Measurements from ENCODE around the gene CAPS. TPM values are rescaled to one million over a fixed set of nuclear protein-coding genes. Genes with fewer than 3 reads are reported as not detected.
A peak's percentile ranks its signal among the peaks of the same experiment; 100 is the strongest.

The CAPS gene
- total RNA-seq, 1 experiment from 2014 or later: 5.3 TPM

GRCh38 chr19:5890099-5890498 is 24.0 kb upstream of the CAPS start (continued):
- TF ChIP-seq CREB1 (CRISPR knock-in tag; IDR thresholded peaks at IDR 0.05) (no peak), ZNF138 (CRISPR knock-in tag; conservative IDR thresholded peaks at IDR 0.05) (no peak), AFF4 (CRISPR knock-in tag; IDR thresholded peaks at IDR 0.05; ENCODE audit: borderline replicate concordance) (no peak)

GRCh38 chr19:5891572-5891937 is 22.5 kb upstream of the CAPS start:
- Mint-ChIP-seq H3K4me1 (0 out of 2 replicates have a peak, but pooled peaks cover 3% of the 10 kb centered on the region), H3K36me3 (no peaks in the 10 kb centered on the region; the same call in 1 of the 2 replicates), H3K4me3 (no peak overlapping the region), H3K9me3 (no peaks in the 10 kb centered on the region), H3K27ac (no peak overlapping the region), H3K27me3 (ENCODE audit: low read depth) (peaks cover 25% of the 10 kb centered on the region)
- POLR2A ChIA-PET: interaction anchor here (0.6 kb wide), 1 partner anchor 227 kb away, joined by 3 read pairs; no protein-coding TSS in a partner anchor
- no peak; the same call in 1 of the 2 replicates for ATAC-seq
- no peak for TF ChIP-seq NR1H2 (CRISPR knock-in tag; IDR thresholded peaks at IDR 0.05)
- TF ChIP-seq GTF2I (CRISPR knock-in tag; conservative IDR thresholded peaks at IDR 0.05): no peak
- no peak for TF ChIP-seq HMGXB4 (CRISPR knock-in tag; IDR thresholded peaks at IDR 0.05)
- no peak for DNase-seq (ENCODE audit: low spot score)
- CTCF ChIA-PET: interaction anchor here (1.0 to 4.5 kb wide), 4 partner anchors 53 to 87 kb away, joined by 4 to 66 read pairs (median 5); partner anchors contain the start of gene NRTN

GRCh38 chr19:5891938-5892771 is 21.9 kb upstream of the CAPS start:
- ATAC-seq (peak; percentile 48), DNase-seq (ENCODE audit: low spot score) (peak; percentile 53)
- no peaks in the 10 kb centered on the region; the same call in 1 of the 2 replicates for H3K36me3 Mint-ChIP-seq
- H3K9me3 Mint-ChIP-seq: no peaks in the 10 kb centered on the region
- no peak overlapping the region for H3K27ac Mint-ChIP-seq
- H3K27me3 Mint-ChIP-seq (ENCODE audit: low read depth): peaks cover 25% of the 10 kb centered on the region
- ChIA-PET CTCF (interaction anchor here (1.7 to 4.5 kb wide), 2 partner anchors 86 to 88 kb away, joined by 5 to 66 read pairs; partner anchors contain the start of gene NRTN), POLR2A (no interaction called here)
- no peak overlapping the region for H3K4me3 Mint-ChIP-seq
- H3K4me1 Mint-ChIP-seq: 0 out of 2 replicates have a peak, but pooled peaks cover 3% of the 10 kb centered on the region
- TF ChIP-seq GTF2I (CRISPR knock-in tag; conservative IDR thresholded peaks at IDR 0.05) (no peak), MYBL2 (CRISPR knock-in tag; IDR thresholded peaks at IDR 0.05) (peak; percentile 19; the same call in 1 of the 2 replicates), ZNF512 (CRISPR knock-in tag; IDR thresholded peaks at IDR 0.05; ENCODE audit: borderline replicate concordance) (no peak), CTCF (IDR thresholded peaks at IDR 0.05) (peak; percentile 41), GABPB1 (CRISPR knock-in tag; IDR thresholded peaks at IDR 0.05) (peak; percentile 64; the same call in 1 of the 2 replicates), ZNF396 (CRISPR knock-in tag; IDR thresholded peaks at IDR 0.05; ENCODE audit: borderline replicate concordance) (no peak), FOXK1 (CRISPR knock-in tag; IDR thresholded peaks at IDR 0.05) (no peak), MLX (CRISPR knock-in tag; IDR thresholded peaks at IDR 0.05) (no peak), ZMAT4 (CRISPR knock-in tag; IDR thresholded peaks at IDR 0.05) (no peak), JUN (CRISPR knock-in tag; IDR thresholded peaks at IDR 0.05) (0 out of 2 replicates have a peak, but pooled peaks have one; percentile 19), ATF1 (CRISPR knock-in tag; IDR thresholded peaks at IDR 0.05) (no peak), SOX15 (CRISPR knock-in tag; IDR thresholded peaks at IDR 0.05) (no peak), ZBTB21 (CRISPR knock-in tag; IDR thresholded peaks at IDR 0.05; ENCODE audit: borderline replicate concordance) (no peak), E2F5 (CRISPR knock-in tag; IDR thresholded peaks at IDR 0.05) (0 out of 2 replicates have a peak, but pooled peaks have one; percentile 16)
